Loucy (cell line): ENCODE results near the gene GNPTAB.

ENCODE experiments used
- CTCF ChIP-seq: fragments of 200-600 bp; sonication (generic); conservative IDR thresholded peaks from 2 replicates; pipeline ENCODE4 v1.5.1; 2014; ENCODE audit warnings: mild to moderate bottlenecking, antibody characterized with exemption, low read length
- EZH2phosphoT487 ChIP-seq: fragments of 200-600 bp; IDR thresholded peaks from 2 replicates; pipeline ENCODE4 v1.6.1; 2018; ENCODE audit warnings: antibody characterized with exemption, mild to moderate bottlenecking, moderate library complexity, borderline replicate concordance

GRCh38 chr12:101775816-101776215 is 54.9 kb downstream of the GNPTAB start:
- no peak for TF ChIP-seq CTCF
- TF ChIP-seq EZH2phosphoT487: no peak
